WTC11 (cell line): ENCODE results near the gene PSMA7. TPM values are rescaled to one million over a fixed set of nuclear protein-coding genes. Genes with fewer than 3 reads are reported as not detected.
A peak's percentile ranks its signal among the peaks of the same experiment; 100 is the strongest.

Source experiments
- ATAC-seq: fragments of 200-7000 bp; cut with Tn5 transposase; 2 replicates; pipeline ENCODE4 v1.10.0; 2021; ENCODE audit warnings: mild to moderate bottlenecking, moderate library complexity
- Bru-seq: library from RNA; stranded (reverse); fragments of 400-500 nt; gene quantifications from one replicate; lab custom pipeline; 2021; lab: Mats Ljungman, UMichigan
- CTCF ChIA-PET: fragments of 300-600 bp; sonication (Branson Sonifier 250); formaldehyde crosslinking; loops from one replicate; lab custom pipeline; 2021; ENCODE audit warnings: antibody characterized with exemption; lab: Charles Lee
- POLR2A ChIA-PET: fragments of 350-600 bp; sonication (Branson Sonifier 250); formaldehyde crosslinking; loops from one replicate; lab custom pipeline; 2021; ENCODE audit warnings: antibody characterized with exemption; lab: Charles Lee
- DNase-seq: peaks from one replicate; pipeline ENCODE4 v3.0.0; 2021; ENCODE audit warnings: low spot score
- H3K27ac Mint-ChIP-seq: 2 replicates; pipeline ENCODE4 v1.8.0; 2021; ENCODE audit warnings: mixed read lengths
- H3K27me3 Mint-ChIP-seq: 2 replicates; pipeline ENCODE4 v1.8.0; 2021; ENCODE audit warnings: low read depth, mild to moderate bottlenecking, moderate library complexity, mixed read lengths
- H3K36me3 Mint-ChIP-seq: 2 replicates; pipeline ENCODE4 v1.8.0; 2021; ENCODE audit warnings: mixed read lengths
- H3K4me1 Mint-ChIP-seq: 2 replicates; pipeline ENCODE4 v1.8.0; 2022; ENCODE audit warnings: mixed read lengths
- H3K4me3 Mint-ChIP-seq: 2 replicates; pipeline ENCODE4 v1.8.0; 2021; ENCODE audit warnings: mild to moderate bottlenecking, moderate library complexity, mixed read lengths
- H3K9me3 Mint-ChIP-seq: 2 replicates; pipeline ENCODE4 v1.8.0; 2021; ENCODE audit warnings: mixed read lengths
- ATF2 ChIP-seq: sonication (generic); formaldehyde crosslinking; IDR thresholded peaks from 2 replicates; pipeline ENCODE4 v1.8.1; 2022; ENCODE audit warnings: low read depth, missing genetic modification reagents, borderline replicate concordance
- ATF3 ChIP-seq: sonication (generic); formaldehyde crosslinking; conservative IDR thresholded peaks from 2 replicates; pipeline ENCODE4 v1.8.1; 2022; ENCODE audit warnings: mild to moderate bottlenecking, missing genetic modification reagents
- CBFB ChIP-seq: sonication (generic); formaldehyde crosslinking; IDR thresholded peaks from 2 replicates; pipeline ENCODE4 v1.8.1; 2022; ENCODE audit warnings: mild to moderate bottlenecking, low read depth, missing genetic modification reagents
- CREB1 ChIP-seq: sonication (generic); formaldehyde crosslinking; IDR thresholded peaks from 2 replicates; pipeline ENCODE4 v1.8.0; 2023; ENCODE audit warnings: mild to moderate bottlenecking, missing genetic modification reagents
- CREM ChIP-seq: sonication (generic); formaldehyde crosslinking; IDR thresholded peaks from 2 replicates; pipeline ENCODE4 v1.8.1; 2022; ENCODE audit warnings: mild to moderate bottlenecking, missing genetic modification reagents, moderate library complexity
- E2F1 ChIP-seq: sonication (generic); formaldehyde crosslinking; IDR thresholded peaks from 2 replicates; pipeline ENCODE4 v1.8.0; 2022; ENCODE audit warnings: mild to moderate bottlenecking, missing genetic modification reagents
- EMX1 ChIP-seq: fragments of 250-450 bp; sonication (Bioruptor Pico); IDR thresholded peaks from 2 replicates; pipeline ENCODE4 v1.8.0; 2021; ENCODE audit warnings: mild to moderate bottlenecking
- FOXJ3 ChIP-seq: sonication (generic); formaldehyde crosslinking; IDR thresholded peaks from 2 replicates; pipeline ENCODE4 v1.9.0; 2021; ENCODE audit warnings: missing genetic modification reagents, mild to moderate bottlenecking, borderline replicate concordance
- JAZF1 ChIP-seq: fragments of 250-450 bp; sonication (Bioruptor Pico); IDR thresholded peaks from 2 replicates; pipeline ENCODE4 v1.9.0; 2021; ENCODE audit warnings: moderate library complexity, mild to moderate bottlenecking, inconsistent platforms
- KAT7 ChIP-seq: sonication (generic); formaldehyde crosslinking; IDR thresholded peaks from 2 replicates; pipeline ENCODE4 v1.8.1; 2023; ENCODE audit warnings: missing genetic modification reagents, mild to moderate bottlenecking, borderline replicate concordance
- MYBL2 ChIP-seq: sonication (generic); formaldehyde crosslinking; IDR thresholded peaks from 2 replicates; pipeline ENCODE4 v1.8.1; 2023; ENCODE audit warnings: mild to moderate bottlenecking, moderate library complexity, missing genetic modification reagents
- NFE2L1 ChIP-seq: sonication (generic); formaldehyde crosslinking; IDR thresholded peaks from 2 replicates; pipeline ENCODE4 v1.8.1; 2023; ENCODE audit warnings: missing genetic modification reagents
- NFYB ChIP-seq: sonication (generic); formaldehyde crosslinking; conservative IDR thresholded peaks from 2 replicates; pipeline ENCODE4 v1.8.0; 2022; ENCODE audit warnings: low read depth, missing genetic modification reagents
- NR2C2 ChIP-seq: sonication (generic); formaldehyde crosslinking; IDR thresholded peaks from 2 replicates; pipeline ENCODE4 v1.8.0; 2022; ENCODE audit warnings: mild to moderate bottlenecking, missing genetic modification reagents
- PRDM15 ChIP-seq: sonication (generic); formaldehyde crosslinking; IDR thresholded peaks from 2 replicates; pipeline ENCODE4 v1.8.0; 2022; ENCODE audit warnings: missing genetic modification reagents
- TCF7 ChIP-seq: sonication (generic); formaldehyde crosslinking; IDR thresholded peaks from 2 replicates; pipeline ENCODE4 v1.8.0; 2022; ENCODE audit warnings: mild to moderate bottlenecking, low read depth, missing genetic modification reagents, moderate library complexity
- TP53 ChIP-seq: sonication (generic); formaldehyde crosslinking; IDR thresholded peaks from 2 replicates; pipeline ENCODE4 v1.8.1; 2023; ENCODE audit warnings: mild to moderate bottlenecking, missing genetic modification reagents
- ZBTB21 ChIP-seq: sonication (generic); formaldehyde crosslinking; IDR thresholded peaks from 2 replicates; pipeline ENCODE4 v1.8.1; 2023; ENCODE audit warnings: mild to moderate bottlenecking, missing genetic modification reagents, borderline replicate concordance
- ZNF121 ChIP-seq: sonication (generic); formaldehyde crosslinking; IDR thresholded peaks from 2 replicates; pipeline ENCODE4 v1.8.0; 2023; ENCODE audit warnings: missing genetic modification reagents
- ZNF263 ChIP-seq: sonication (generic); formaldehyde crosslinking; IDR thresholded peaks from 2 replicates; pipeline ENCODE4 v1.8.1; 2022; ENCODE audit warnings: low read depth, mild to moderate bottlenecking, moderate library complexity, missing genetic modification reagents
- ZNF532 ChIP-seq: fragments of 250-450 bp; sonication (Bioruptor Pico); IDR thresholded peaks from 2 replicates; pipeline ENCODE4 v1.9.0; 2021; ENCODE audit warnings: mild to moderate bottlenecking, borderline replicate concordance
- ZNF671 ChIP-seq: fragments of 250-450 bp; sonication (Bioruptor Pico); IDR thresholded peaks from 2 replicates; pipeline ENCODE4 v1.8.0; 2021; ENCODE audit warnings: mild to moderate bottlenecking
- long read RNA-seq, 3 experiments: library from RNA in 1 of 3; library from capped mRNA in 1 of 3; library from polyadenylated mRNA in 1 of 3; unstranded in 2 of 3; stranded (forward) in 1 of 3; transcript quantifications; one replicate each; pipeline ENCODE4 v2.0.0, GENCODE V29; 2021
- total RNA-seq: library from RNA; stranded (reverse); gene quantifications from 3 replicates; pipeline ENCODE4 v1.2.3, GENCODE V29; 2021

PSMA7 gene
- total RNA-seq (315 to 364 TPM (median 321 TPM) in 3 replicates), Bru-seq, nascent RNA (percentile 89 among the genes with signal in this experiment)
- long read RNA-seq, experiment 1, transcript PSMA7-205 (7 exons, 1,023 nt), result minor isoform, 5 of 825 reads
- long read RNA-seq, experiment 1, transcript PSMA7-203 (7 exons, 996 nt), result major isoform, 723 of 825 reads
- long read RNA-seq, experiment 1, transcript PSMA7-206 (4 exons, 548 nt), result minor isoform, 65 of 825 reads
- long read RNA-seq, experiment 1, partial matches to known transcripts, result 11 of 825 reads
- long read RNA-seq, experiment 1, other reads (novel, unspliced or antisense), result 20 of 825 reads
- long read RNA-seq, experiment 2, transcript PSMA7-206 (4 exons, 548 nt), result minor isoform, 5 of 357 reads
- long read RNA-seq, experiment 2, transcript PSMA7-203 (7 exons, 996 nt), result major isoform, 317 of 357 reads
- long read RNA-seq, experiment 2, partial matches to known transcripts, result 17 of 357 reads
- long read RNA-seq, experiment 2, other reads (novel, unspliced or antisense), result 15 of 357 reads
- long read RNA-seq, experiment 3, transcript PSMA7-203 (7 exons, 996 nt), result major isoform, 486 of 511 reads
- long read RNA-seq, experiment 3, transcript PSMA7-205 (7 exons, 1,023 nt), result minor isoform, 6 of 511 reads
- long read RNA-seq, experiment 3, partial matches to known transcripts, result 8 of 511 reads
- long read RNA-seq, experiment 3, other reads (novel, unspliced or antisense), result 10 of 511 reads

- ATAC-seq, result peak; percentile 77
- CTCF ChIA-PET, result interaction anchor here (2.2 to 3.8 kb wide), 2 partner anchors 13 kb away, joined by 16 to 27 read pairs; no protein-coding TSS in a partner anchor
- TF ChIP-seq CREB1 (CRISPR knock-in tag), result no peak
- TF ChIP-seq ZNF121 (CRISPR knock-in tag), result no peak
- no peak for TF ChIP-seq ZNF671 (CRISPR knock-in tag)
- no peak for TF ChIP-seq ATF3 (CRISPR knock-in tag)
- no peak for TF ChIP-seq ATF2 (CRISPR knock-in tag)
- TF ChIP-seq ZNF263 (CRISPR knock-in tag), result no peak
- TF ChIP-seq PRDM15 (CRISPR knock-in tag), result no peak
- TF ChIP-seq EMX1 (CRISPR knock-in tag), result no peak
- TF ChIP-seq MYBL2, result no peak
- no peak for TF ChIP-seq ZNF532
- TF ChIP-seq NR2C2 (CRISPR knock-in tag), result no peak
- TF ChIP-seq E2F1, result no peak
- no peak for TF ChIP-seq FOXJ3
- TF ChIP-seq TCF7 (CRISPR knock-in tag), result no peak
- TF ChIP-seq ZBTB21 (CRISPR knock-in tag), result no peak
- TF ChIP-seq NFYB (CRISPR knock-in tag), result peak; percentile 37; the same call in 1 of the 2 replicates
- no peak for TF ChIP-seq JAZF1 (CRISPR knock-in tag)
- TF ChIP-seq TP53 (CRISPR knock-in tag), result 0 out of 2 replicates have a peak, but pooled peaks have one; percentile 36
- 0 out of 2 replicates have a peak, but pooled peaks have one; percentile 82 for TF ChIP-seq CBFB (CRISPR knock-in tag)
- TF ChIP-seq CREM (CRISPR knock-in tag), result peak; percentile 80; the same call in 1 of the 2 replicates
- 0 out of 2 replicates have a peak, but pooled peaks have one; percentile 40 for TF ChIP-seq KAT7
- TF ChIP-seq NFE2L1, result peak; percentile 79
Observed at GRCh38 chr20:62143081-62143956, at the start of gene PSMA7, which contains the start of gene SS18L1. TSS of gene PSMA7 (minus strand) at chr20:62143394. CDS start at chr20:62143303, 91 bp downstream. TSS of gene SS18L1 (plus strand) at chr20:62143769. CDS start at chr20:62143821, 52 bp downstream.

More at GRCh38 chr20:62143081-62143956, at the start of gene PSMA7, which contains the start of gene SS18L1:
- Mint-ChIP-seq H3K9me3 (no peaks in the 10 kb centered on the region), H3K27ac (peak within 1 kb of the TSS; percentile 94), H3K36me3 (peaks cover 32% of the 10 kb centered on the region), H3K4me3 (peak within 1 kb of the TSS; percentile 87), H3K4me1 (peaks cover 30% of the 10 kb centered on the region), H3K27me3 (no peaks in the 10 kb centered on the region)
- POLR2A ChIA-PET, result interaction anchor here (0.8 kb wide), 1 partner anchor 223 kb away, joined by 3 read pairs; no protein-coding TSS in a partner anchor
- peak; percentile 76 for DNase-seq
